ENCODE data around the gene DACT1.

DNA sequence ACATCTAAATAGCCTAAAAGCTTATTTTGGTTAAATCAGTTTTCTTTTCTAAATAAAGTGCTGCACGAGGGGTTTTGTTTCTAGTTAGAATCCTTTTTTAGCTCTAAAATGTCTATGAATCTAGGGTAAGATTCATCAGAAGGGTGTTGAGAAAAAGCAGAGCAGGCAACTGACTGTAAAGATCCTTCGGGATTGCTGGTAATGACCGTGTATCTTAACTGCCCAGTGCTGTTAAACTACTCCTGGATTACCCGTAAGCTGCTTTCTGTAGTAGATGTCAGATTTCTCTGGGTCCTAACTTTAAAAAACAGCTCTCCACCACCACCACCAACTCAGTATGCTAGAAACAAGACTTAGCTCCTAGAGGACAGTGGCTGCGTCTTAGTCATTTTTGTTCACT, 39.2 kb downstream of the DACT1 start:
- TF ChIP-seq POLR2AphosphoS5 (IDR thresholded peaks at IDR 0.05; ENCODE audit: low read depth): no peak
- TF ChIP-seq, protein P1, sequence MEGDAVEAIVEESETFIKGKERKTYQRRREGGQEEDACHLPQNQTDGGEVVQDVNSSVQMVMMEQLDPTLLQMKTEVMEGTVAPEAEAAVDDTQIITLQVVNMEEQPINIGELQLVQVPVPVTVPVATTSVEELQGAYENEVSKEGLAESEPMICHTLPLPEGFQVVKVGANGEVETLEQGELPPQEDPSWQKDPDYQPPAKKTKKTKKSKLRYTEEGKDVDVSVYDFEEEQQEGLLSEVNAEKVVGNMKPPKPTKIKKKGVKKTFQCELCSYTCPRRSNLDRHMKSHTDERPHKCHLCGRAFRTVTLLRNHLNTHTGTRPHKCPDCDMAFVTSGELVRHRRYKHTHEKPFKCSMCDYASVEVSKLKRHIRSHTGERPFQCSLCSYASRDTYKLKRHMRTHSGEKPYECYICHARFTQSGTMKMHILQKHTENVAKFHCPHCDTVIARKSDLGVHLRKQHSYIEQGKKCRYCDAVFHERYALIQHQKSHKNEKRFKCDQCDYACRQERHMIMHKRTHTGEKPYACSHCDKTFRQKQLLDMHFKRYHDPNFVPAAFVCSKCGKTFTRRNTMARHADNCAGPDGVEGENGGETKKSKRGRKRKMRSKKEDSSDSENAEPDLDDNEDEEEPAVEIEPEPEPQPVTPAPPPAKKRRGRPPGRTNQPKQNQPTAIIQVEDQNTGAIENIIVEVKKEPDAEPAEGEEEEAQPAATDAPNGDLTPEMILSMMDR (IDR thresholded peaks at IDR 0.05; ENCODE audit: insufficient read depth, low read length): no peak
- TF ChIP-seq, protein P2, sequence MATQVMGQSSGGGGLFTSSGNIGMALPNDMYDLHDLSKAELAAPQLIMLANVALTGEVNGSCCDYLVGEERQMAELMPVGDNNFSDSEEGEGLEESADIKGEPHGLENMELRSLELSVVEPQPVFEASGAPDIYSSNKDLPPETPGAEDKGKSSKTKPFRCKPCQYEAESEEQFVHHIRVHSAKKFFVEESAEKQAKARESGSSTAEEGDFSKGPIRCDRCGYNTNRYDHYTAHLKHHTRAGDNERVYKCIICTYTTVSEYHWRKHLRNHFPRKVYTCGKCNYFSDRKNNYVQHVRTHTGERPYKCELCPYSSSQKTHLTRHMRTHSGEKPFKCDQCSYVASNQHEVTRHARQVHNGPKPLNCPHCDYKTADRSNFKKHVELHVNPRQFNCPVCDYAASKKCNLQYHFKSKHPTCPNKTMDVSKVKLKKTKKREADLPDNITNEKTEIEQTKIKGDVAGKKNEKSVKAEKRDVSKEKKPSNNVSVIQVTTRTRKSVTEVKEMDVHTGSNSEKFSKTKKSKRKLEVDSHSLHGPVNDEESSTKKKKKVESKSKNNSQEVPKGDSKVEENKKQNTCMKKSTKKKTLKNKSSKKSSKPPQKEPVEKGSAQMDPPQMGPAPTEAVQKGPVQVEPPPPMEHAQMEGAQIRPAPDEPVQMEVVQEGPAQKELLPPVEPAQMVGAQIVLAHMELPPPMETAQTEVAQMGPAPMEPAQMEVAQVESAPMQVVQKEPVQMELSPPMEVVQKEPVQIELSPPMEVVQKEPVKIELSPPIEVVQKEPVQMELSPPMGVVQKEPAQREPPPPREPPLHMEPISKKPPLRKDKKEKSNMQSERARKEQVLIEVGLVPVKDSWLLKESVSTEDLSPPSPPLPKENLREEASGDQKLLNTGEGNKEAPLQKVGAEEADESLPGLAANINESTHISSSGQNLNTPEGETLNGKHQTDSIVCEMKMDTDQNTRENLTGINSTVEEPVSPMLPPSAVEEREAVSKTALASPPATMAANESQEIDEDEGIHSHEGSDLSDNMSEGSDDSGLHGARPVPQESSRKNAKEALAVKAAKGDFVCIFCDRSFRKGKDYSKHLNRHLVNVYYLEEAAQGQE (IDR thresholded peaks at IDR 0.05; ENCODE audit: insufficient replicate concordance, low read depth): no peak
